Uterus (tissue), 2 donors: ENCODE results near the gene DCHS2.

Experiments
- POLR2A ChIP-seq, 2 donors: fragments of 450-650 bp; IDR thresholded peaks; one replicate each; pipeline ENCODE4 v1.6.1; 2016; ENCODE audit warnings: antibody characterized with exemption in 2 of 2, mild to moderate bottlenecking in 1 of 2, moderate library complexity in 1 of 2
- TF ChIP-seq, protein P1 (sequence below), 4 experiments: fragments of 200-600 bp in 2 of 4; fragments of 450-650 bp in 2 of 4; sonication (generic) in 2 of 4; IDR thresholded peaks; one replicate each; pipeline ENCODE4 v1.5.1; 2016 to 2019; ENCODE audit warnings: antibody characterized with exemption in 4 of 4, mild to moderate bottlenecking in 2 of 4, moderate library complexity in 1 of 4

GRCh38 chr4:154222875-154223274 lies 268.7 kb downstream of the DCHS2 start:
- TF ChIP-seq POLR2A (IDR thresholded peaks at IDR 0.05), result no peak
- TF ChIP-seq, protein P1, sequence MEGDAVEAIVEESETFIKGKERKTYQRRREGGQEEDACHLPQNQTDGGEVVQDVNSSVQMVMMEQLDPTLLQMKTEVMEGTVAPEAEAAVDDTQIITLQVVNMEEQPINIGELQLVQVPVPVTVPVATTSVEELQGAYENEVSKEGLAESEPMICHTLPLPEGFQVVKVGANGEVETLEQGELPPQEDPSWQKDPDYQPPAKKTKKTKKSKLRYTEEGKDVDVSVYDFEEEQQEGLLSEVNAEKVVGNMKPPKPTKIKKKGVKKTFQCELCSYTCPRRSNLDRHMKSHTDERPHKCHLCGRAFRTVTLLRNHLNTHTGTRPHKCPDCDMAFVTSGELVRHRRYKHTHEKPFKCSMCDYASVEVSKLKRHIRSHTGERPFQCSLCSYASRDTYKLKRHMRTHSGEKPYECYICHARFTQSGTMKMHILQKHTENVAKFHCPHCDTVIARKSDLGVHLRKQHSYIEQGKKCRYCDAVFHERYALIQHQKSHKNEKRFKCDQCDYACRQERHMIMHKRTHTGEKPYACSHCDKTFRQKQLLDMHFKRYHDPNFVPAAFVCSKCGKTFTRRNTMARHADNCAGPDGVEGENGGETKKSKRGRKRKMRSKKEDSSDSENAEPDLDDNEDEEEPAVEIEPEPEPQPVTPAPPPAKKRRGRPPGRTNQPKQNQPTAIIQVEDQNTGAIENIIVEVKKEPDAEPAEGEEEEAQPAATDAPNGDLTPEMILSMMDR (IDR thresholded peaks at IDR 0.05), result no peak
